CMK (cell line): ENCODE measurements around the gene SLC1A2.

Experiments
- DNase-seq: peaks from one replicate; pipeline ENCODE4 v3.0.0-alpha.2; 2010; ENCODE audit warnings: low read depth

SLC1A2 gene

DNA sequence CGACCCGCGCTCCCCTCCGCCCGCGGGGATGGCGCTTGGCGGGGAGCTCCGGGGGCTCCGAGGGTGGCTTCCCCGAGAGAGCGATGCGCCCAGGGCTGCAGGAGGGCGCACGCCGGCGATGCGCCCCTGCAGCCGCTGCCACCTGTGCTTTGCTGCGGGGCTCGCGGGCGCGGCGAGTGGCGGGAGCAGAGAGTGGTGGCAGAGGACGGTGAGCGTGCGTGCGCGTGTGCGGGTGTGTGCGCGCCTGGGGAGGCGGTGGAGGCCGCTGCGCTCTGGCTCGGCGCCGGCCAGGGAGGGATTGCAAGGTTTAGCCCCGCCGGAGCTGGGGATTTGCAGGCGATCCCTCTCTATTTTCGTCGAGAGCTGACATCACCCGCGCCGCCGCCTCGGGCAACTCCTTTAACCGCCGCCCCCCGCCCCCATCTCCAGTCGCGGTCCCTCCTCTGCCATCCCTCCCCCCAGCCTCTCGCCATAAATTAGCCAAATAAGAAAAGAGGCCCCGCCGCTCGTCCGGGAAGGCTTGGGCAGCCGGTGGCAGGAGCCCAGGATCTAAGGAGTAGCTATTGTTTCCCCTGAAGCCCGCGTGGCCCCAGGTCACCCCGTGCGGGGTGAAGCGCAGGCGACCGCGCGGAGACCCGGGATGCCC, at the start of gene SLC1A2:
Gene SLC1A2, minus strand, starts transcription at position 375 of the 646 bp plus-strand sequence. CDS start 592 bp downstream, outside the sequence.
- DNase-seq: no peak

DNA sequence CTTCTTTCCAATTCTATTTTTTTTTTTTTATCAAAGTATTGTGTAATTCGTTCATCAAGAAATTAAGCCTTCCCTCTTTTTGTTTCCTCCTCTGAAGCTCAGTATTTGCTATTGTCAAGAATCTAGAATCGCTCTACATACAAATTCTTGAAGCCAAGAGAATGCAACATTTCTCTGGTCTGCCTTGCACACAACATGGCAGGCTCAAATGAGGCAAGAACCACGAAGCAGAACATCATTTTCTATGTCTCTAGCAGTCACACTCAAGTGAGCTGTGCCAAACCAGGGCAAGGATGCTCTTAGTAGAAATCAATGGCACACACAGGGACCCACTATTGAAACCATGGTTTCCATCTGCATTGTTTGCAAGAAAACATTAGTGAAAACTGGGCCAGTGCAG, 46.7 kb upstream of the SLC1A2 start:
- DNase-seq: no peak

DNA sequence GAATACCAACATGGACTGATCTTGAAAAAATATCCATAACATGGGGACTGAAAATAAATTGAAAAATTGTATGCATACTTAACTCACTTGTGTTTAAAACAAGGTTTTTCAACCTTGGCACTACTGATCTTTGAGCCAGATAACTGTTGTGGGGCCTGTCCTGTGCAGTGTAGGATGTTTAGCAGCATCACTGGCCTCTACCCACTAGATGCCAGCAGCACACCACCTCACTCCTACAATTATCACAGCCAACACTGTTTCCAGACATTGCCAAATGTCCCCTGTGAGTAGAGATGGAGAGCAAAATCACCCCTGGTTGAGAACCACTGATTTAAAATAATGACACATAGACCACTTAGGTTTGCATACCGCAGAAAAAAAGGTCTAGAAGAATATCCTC, 45.0 kb upstream of the SLC1A2 start:
- no peak for DNase-seq

DNA sequence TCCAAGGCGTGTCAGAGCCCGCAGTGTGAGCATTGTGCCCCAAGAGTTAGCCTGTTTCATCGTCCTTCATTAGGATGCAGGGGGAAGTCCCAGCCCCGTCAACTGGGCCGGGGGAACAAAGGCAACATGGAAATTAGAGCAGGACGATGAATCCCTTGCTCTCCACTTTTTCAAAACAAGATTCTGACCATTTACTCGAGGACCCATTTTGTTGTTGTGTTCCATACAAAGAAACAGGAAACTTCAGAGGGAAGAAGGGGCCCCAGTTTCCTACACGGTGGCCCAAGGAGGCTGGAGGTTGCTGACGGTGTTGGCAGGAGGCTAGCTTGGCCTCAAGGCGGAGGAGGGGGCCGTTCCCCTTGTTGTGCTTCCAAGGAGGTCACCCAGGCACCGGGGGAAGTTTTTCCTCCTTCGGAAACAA, 44.0 kb upstream of the SLC1A2 start:
- no peak for DNase-seq

DNA sequence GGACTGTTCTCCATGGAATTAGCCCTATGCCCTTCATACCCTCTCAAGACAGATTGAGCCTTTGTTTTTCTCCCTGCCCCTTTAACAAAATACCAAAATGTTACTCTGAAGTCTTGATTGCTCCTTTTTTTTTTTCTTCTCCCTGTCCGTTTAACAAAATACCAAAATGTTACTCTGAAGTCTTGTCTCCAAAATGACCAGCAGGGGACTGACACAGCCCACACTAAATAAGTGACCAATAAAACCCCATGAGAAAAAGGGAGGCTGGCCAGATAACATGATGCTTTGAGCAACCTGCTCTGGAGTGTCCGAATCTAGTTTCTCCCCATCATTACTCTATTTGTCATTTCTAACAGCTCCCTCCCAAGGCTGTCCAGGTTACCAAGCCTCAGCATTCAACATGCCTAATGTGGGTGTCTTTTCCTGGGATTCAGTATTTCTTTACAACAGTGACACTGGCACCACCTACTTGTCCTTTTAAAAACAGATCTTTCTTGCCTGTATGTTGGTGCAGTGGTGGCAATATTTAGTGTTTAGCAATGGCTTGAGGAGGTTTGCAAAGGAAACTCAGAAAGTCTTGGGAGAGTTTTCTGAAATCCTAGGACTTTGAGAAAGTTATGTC, 42.7 kb upstream of the SLC1A2 start:
- DNase-seq: no peak

DNA sequence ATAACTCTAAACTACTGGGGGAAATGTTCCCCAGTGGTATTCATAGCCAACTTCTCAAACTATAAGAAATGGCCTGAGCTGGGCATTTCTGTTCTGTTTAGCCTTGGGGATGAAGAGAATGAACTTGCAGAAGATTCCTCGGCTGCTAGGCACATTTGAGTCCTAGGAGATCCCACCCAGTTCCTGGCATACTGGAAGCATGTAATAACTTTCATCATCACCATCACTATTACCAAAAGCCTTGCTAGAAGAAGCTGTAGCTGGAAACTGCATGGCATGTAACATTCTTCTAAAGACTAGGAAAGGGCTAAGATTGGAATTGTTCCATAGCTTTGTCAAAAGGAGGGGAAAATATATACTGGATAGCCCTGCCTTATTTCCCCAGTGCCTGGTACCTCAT, 40.1 kb upstream of the SLC1A2 start:
- DNase-seq: no peak

DNA sequence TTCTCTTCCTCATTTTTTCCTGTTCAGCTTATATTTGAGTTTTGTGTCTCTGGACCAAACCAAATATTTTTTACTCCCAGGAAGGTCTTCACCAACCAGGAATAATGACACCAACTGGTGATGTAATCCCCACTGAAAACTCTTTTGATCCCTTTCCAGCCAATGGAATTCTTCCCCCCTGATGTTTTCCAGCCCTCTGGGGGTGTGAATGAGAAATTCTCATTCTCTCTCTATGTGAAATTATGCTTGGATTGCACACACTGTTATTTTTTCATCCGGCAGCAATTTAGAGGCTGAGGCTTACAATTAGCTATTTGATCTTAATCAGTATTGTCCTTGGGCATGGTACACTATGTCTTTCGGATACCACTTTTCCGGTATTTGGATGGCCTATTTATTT, 39.5 kb upstream of the SLC1A2 start:
- no peak for DNase-seq

DNA sequence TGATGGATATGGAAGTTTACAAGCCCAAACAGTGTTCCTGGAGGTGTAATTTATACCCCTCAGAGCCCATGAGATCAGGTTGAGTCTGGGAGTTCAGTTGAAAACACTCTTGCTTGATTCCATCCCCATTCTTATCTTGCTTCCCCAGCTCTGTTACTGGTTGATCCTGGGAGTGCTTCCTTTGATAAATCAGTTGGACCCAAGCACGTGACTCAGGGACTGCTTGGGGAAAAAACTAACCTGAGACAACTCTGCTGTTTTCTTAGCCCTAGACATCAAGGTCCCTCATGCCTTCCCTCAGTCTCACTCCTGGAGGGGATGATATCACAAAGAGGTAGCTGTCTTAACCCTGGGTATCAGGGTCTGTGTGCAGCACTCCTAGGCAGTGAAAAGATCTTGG, 35.0 kb upstream of the SLC1A2 start:
- no peak for DNase-seq

DNA sequence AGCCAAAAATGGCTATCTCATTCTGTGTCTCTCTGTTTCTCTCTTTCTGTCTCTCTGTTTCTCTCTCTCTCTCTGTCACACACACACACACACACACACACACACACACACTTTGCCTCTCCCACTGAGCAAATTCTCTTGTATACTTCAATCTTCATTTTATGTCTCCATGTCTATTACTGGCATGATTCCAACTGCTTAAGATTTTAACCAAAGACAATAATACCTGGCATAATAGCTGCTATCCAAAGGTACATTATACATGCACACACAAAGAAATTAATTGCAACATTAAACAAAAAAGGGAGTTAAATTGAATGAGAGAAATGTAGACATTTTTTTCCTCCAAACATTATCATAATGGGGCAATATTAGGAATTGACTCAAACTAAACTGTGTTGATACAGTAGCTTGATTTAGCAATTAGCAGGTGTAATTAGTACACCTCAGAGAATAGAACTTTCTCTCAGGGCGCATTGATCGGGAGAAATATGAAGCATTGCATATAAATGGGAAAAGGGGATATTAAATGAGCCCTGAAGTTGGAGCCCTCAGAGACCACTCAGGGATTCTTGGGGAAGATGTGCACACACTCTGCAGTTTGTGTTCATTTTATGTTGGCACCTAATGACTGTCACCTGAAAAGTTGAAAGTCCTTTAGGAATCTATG, 17.4 kb upstream of the SLC1A2 start:
- no peak for DNase-seq

DNA sequence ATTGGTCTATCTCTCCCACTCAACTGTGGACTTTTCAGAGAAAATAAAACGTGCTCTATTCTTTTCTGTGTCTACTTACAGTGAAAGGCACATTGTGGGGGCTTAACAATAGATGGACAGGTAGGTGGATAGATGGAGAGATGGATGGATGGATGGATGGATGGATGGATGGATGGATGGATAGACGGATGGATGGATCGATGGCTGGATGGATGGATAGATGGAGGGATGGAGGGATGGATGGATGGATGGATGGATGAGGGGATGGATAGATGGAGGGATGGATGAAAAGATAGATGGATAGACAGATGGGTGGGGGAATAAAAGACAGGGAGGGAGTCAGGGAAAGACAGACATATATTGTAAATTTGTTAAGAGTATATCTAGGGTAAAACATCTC, 14.2 kb upstream of the SLC1A2 start:
- no peak for DNase-seq

DNA sequence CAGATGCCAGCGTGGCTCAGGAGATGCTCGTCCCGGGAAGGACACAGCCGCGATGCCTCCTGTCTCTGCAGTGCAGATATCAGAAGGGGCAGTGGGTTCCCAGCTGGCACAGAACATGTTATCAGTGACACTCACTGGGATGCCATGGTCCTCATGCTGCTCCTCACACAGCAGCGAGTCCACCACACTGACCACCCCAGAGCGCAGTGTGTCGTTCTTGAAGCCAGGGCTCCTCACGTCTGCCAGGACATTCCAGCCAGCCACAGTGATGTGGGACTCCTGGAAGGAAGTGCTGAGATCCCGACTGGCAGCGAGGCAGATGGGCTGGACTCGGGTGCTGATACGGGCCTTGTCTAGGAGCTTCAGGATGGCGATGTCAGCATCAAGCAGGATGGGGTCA, 13.1 kb upstream of the SLC1A2 start:
- no peak for DNase-seq

DNA sequence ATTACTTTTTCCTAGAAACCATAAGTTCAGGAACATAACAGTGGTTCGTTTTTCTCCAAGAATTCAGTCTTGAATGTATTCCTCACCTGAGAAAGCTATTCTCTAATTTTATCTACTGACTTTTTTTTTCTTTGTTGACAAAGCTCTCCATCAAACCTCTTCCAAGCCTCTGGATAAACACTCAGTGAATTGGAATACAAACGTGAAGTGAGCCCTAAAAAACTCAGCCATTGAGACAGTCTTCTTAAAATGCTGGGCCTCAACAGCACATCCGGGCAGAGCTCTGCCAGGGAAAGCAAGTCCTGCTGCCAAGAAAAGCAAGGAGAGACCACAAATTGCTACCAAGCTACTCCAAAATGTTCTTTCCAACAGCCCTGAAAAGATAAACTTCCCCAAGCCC, 7.7 kb upstream of the SLC1A2 start:
- no peak for DNase-seq

DNA sequence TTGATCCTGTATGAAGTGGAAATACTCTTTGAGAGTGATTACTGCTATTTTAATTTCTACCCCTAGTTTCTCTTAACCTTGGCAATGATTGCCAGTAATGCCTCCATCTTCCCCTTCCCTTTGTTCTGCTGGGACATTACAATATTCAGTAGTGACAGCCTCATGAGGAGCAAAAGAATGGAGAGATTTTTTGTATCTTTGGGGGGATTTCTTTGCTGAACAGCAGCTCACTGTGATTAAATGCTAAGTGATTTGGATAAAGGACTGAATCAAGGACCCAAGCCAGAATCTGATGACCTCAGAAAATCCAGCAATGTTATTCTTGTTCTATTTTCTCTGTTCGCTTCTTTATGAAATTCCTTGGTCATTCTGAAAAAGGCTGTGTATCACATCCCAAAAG, 7.0 kb upstream of the SLC1A2 start:
- DNase-seq: no peak

DNA sequence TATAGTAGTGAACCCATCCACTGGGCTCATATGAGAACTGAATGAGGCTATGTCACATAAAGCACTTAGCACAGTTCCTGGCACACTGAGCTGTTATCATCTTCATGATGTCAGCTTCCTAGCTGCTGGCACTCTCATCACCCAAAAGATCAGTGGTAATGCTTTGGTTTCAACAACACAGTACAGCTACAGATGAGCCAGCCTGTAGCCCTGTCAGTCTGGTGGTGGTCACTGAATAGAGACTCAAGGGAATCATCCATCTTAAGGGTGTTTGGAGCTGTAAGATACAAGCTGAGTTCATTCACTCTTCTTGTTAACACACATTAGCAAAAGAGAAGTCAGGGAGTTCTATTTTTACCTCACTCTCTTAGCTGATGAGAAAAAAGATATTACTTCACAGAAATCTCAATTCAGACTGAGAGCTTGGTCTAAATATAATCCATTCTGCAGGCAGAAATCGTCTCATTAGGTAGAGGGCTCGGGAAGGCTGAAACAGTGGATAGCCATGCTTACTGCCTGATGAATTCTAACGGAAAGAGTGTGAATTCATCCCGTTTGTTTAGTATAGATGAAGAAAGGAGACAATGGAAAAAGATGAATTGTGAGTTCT, 6.3 kb upstream of the SLC1A2 start:
- no peak for DNase-seq

DNA sequence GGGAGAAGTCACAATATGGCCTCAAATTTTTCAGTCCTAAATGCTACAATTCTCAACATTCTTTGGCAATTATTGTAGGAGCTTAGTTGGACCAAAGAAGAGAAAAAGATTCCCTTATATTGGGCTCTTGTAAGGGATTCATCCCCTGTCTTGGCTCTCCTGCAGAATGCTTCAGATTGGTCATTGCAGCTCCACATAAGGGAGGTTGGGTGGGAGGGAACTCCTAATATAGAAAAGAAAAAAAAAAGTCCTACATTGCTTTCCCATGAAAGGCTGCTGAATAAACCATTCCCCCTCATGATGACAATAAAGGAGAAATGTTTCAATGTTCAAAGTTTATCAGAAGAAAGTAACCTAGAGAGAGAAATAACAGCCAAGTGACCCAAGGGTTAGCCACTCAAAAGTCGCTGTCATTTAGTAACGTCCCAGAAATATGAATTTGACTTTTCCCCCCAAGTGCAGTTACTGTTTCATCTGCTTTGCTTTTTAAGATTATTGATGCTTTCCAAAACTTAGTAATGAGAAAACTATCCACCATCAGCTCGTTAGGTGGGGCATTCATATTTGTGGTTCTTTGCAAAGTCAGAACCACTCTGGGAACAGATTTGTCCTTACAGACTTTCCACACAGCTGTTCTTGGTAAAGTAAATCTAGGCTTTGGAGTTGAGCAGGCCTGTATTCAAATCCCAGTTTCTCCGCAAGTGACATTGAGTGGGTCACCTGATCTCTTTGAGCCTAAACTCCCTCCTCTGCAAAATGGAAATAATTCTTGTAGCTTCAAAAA, 5.0 kb upstream of the SLC1A2 start:
- DNase-seq: no peak

DNA sequence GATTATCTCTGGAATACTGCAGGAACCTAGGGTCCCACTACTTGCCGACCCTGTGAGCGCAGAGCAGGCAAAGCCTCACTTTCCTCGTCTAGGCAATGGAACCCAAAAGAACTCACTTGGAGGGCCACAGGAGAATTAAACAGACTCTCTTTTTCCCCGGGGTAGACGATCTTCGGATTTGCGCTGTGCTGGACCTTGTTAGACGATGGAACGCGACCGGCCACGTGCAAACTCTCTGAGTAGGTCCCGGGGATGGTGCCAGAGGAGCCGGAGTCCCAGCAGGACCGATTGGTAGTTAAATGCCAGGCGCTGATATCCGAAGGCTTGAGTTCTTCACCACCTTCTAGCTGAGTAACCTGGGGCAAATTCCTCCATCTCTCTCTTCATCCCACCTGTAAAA, 1.0 kb upstream of the SLC1A2 start:
- no peak for DNase-seq

DNA sequence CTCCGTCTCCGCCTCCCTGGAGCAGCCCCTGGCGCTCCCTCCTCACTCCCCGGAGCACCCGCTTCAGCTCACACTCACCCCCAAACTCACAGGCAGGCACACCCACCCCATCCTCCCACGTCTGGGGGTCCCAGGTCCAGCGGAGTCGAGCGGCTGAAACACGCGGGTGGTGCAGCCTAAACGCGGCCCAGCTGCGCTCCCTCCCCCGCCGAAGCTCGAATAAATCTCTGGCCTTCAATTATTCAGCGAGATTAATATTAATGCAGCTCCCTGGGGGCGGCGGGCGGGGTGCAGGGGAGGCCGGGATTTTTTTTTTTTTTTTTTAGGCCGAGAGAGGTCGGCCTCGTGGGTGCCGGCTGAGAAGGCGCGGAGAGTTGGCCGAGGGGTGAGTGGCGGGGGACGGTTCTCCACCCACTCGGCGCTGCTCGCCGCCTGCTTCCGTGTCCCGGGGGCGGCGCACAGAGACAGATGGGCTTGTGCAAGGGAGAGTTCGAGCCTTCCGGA, 524 bp upstream of the SLC1A2 start:
- DNase-seq: no peak

DNA sequence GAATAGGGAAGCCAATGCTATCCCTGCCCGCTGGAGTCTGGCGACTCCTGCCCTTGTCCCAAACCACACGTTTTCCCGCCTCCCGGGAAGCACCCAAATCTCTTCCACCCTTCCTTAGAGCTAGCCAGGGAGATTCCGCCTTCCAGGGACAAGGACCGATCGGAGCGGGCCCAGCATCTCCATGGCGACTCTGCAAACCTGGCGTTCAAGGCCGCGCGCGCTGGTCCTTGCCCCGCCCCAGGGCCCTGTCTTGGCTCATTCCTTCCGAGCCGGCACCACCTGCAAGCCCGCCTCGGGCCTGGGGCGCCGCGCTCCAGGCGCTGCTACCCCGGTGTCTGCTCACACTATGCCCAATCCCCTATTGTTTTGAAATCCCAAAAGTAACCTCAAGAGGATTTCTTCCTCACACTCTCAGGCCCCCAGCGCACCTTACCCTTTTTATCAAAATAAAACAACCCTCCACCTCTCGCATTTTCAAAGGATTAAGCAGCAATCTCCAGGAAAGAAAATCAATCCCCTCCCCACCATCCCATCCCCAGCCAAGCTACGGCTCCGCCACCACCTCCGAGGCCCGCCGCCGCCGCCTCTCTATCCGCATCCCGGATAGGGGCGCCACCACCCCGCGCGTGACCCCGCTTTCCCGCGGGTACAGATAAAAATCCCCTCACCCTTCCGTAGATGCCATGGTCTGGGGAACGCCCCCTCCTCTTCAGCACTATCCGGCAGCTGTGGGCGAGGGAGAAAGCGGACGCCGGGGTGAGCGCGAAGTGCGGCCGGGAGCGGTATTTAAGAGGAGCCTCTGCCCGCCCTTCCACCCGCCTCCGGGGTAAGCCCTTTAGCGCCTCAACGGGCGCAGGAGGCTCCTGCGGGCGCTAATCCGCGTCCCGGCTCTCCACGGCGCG, 825 bp downstream of the SLC1A2 start:
- no peak for DNase-seq

DNA sequence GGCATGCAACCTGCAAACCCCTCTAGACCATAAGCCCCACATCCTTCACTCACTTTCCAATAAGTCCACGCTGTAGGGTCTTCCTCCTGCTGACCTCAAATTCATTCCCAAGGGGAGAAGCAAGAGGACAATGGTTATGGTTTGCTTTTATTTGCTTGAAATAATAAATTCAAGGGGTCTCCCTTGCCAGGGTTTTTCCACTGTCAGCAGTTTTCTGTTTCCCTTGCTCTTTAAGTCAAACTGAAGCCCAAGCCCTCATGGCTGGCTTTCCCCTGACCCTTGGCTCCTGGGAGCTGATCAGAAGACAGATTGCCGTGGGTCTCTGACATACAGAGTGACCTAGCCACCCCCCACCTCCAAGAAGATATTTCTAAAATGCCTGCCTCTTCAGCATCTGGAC, 3.9 kb downstream of the SLC1A2 start:
- no peak for DNase-seq

DNA sequence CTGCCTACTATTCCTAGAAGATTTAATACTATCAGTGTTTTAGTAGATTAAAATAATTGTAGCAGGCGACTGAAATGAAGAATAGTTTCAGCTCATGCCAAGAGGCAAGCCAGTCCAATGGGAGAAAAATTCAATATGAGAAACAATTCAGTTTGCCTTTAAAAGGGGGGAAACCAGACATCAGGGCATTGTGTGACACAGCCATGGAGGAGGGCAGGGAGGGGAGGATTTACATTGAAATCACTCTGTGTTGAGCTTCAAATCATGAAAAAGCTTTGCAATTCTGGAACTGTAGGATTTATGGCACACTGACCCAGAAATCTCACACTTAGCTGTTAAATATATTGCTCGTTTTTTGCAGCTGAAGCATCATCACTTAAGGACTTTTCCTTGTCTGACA, 4.6 kb downstream of the SLC1A2 start:
- DNase-seq: no peak

DNA sequence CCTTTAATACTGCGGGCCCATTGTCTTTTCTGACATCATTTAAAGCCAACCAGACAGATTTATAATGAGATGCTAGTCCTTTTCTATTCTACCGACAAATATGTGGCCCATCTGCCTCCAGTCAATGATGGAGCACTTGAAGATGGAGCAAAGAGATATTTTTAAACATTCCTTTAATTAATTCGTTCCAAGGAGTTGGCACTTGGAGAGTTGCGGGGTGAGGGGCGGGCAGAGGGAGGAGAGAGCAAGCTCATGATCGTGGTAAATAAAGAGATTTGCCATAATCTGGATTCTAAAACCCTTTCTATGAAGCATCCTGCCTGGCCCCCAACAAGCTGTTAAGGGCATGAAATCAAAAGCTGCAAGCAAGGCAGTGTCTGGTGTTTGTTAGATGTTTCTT, 5.0 kb downstream of the SLC1A2 start:
- no peak for DNase-seq
